ENCODE measurements around the gene GDPD4. TPM values are rescaled to one million over a fixed set of nuclear protein-coding genes. Genes with fewer than 3 reads are reported as not detected.
A peak's percentile ranks its signal among the peaks of the same experiment; 100 is the strongest.

GDPD4 gene
- total RNA-seq, 1 experiment from 2014 or later = not detected

DNA sequence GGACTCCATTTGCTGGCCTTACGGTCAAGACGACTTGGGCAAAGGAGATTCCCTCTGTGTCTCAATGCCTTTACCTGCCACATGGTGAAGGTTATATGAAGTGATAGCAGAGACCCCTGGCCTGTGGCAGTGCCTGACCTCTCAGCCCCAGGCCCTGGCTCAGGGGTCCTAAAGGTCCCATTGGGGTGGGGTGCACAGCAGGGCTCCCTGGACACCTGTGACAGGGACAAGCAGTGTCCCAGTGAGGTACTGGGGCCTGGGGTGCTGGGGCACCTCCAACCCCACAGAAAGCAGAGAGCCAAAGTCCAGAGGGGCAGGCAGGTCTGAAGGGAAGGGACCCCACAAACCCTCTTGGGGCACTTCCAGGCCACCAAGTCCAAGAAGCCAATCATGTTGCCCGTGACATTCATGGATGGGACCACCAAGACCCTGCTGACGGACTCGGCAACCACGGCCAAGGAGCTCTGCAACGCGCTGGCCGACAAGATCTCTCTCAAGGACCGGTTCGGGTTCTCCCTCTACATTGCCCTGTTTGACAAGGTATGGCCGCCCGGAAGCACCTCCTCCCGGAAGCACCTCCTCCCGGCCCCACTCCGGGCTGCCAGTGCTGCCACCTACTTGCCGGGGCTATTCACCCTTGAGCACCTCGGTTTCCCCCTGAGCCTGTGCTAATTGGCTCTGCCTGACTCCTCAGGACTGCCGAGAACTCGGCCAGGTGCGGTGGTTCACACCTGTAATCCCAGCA lies 111.0 kb downstream of the GDPD4 start:
- Histone ChIP-seq H3K27me3 (replicated peaks; ENCODE audit: insufficient read depth, low read depth, low read length, poor library complexity) (no peaks in the 10 kb centered on the region), H3K36me3 (ENCODE audit: insufficient read depth, low read length, poor library complexity, severe bottlenecking) (no peaks in the 10 kb centered on the region), H3K27ac (ENCODE audit: low read depth, low read length, poor library complexity, severe bottlenecking) (no peak overlapping the region), H3K9me3 (ENCODE audit: low read depth, low read length, poor library complexity, severe bottlenecking) (no peaks in the 10 kb centered on the region), H3K4me1 (ENCODE audit: insufficient read depth, low read length, poor library complexity, severe bottlenecking) (no peaks in the 10 kb centered on the region), H3K4me3 (ENCODE audit: low read depth, low read length, poor library complexity, severe bottlenecking) (no peak overlapping the region)
- TF ChIP-seq CTCF (conservative IDR thresholded peaks at IDR 0.05; ENCODE audit: low read depth, low read length) = no peak
- BruUV-seq (replicated peaks) = no TSS peak
- intact Hi-C loops (cut with micrococcal nuclease; ENCODE audit: unreplicated experiment) = no loop called here
- no peak for DNase-seq (ENCODE audit: low spot score)
- ChIA-PET CTCF (no interaction called here), POLR2A (ENCODE audit: low non-redundant PET) (no interaction called here)

- no peaks in the 10 kb centered on the region for H3K9me3 ChIP-seq (ENCODE audit: low read depth, low read length, poor library complexity, severe bottlenecking)
- no peaks in the 10 kb centered on the region for H3K4me1 ChIP-seq (ENCODE audit: insufficient read depth, low read length, poor library complexity, severe bottlenecking)
- no peaks in the 10 kb centered on the region for H3K27me3 ChIP-seq (replicated peaks; ENCODE audit: insufficient read depth, low read depth, low read length, poor library complexity)
- POLR2A ChIA-PET (ENCODE audit: low non-redundant PET) = no interaction called here
- no peaks in the 10 kb centered on the region for H3K36me3 ChIP-seq (ENCODE audit: insufficient read depth, low read length, poor library complexity, severe bottlenecking)
- BruUV-seq (replicated peaks) = no TSS peak
- no peak overlapping the region for H3K4me3 ChIP-seq (ENCODE audit: low read depth, low read length, poor library complexity, severe bottlenecking)
- no peak overlapping the region for H3K27ac ChIP-seq (ENCODE audit: low read depth, low read length, poor library complexity, severe bottlenecking)
- intact Hi-C loops (cut with micrococcal nuclease; ENCODE audit: unreplicated experiment) = loop anchor here (2.0 kb wide), 1 partner anchor 143 kb away; no protein-coding TSS in a partner anchor
- CTCF ChIA-PET = interaction anchor here (0.7 kb wide), 1 partner anchor 62 kb away, joined by 3 read pairs; the partner anchor contains the start of gene MYO7A
- no peak for DNase-seq (ENCODE audit: low spot score)
- no peak for TF ChIP-seq EZH2 (IDR thresholded peaks at IDR 0.05; ENCODE audit: borderline replicate concordance, low read depth, low read length, poor library complexity, severe bottlenecking)
- TF ChIP-seq CTCF (conservative IDR thresholded peaks at IDR 0.05; ENCODE audit: low read depth, low read length) = no peak
These were observed 111.8 kb downstream of the GDPD4 start for GRCh38 chr11:77189588-77190210.

DNA sequence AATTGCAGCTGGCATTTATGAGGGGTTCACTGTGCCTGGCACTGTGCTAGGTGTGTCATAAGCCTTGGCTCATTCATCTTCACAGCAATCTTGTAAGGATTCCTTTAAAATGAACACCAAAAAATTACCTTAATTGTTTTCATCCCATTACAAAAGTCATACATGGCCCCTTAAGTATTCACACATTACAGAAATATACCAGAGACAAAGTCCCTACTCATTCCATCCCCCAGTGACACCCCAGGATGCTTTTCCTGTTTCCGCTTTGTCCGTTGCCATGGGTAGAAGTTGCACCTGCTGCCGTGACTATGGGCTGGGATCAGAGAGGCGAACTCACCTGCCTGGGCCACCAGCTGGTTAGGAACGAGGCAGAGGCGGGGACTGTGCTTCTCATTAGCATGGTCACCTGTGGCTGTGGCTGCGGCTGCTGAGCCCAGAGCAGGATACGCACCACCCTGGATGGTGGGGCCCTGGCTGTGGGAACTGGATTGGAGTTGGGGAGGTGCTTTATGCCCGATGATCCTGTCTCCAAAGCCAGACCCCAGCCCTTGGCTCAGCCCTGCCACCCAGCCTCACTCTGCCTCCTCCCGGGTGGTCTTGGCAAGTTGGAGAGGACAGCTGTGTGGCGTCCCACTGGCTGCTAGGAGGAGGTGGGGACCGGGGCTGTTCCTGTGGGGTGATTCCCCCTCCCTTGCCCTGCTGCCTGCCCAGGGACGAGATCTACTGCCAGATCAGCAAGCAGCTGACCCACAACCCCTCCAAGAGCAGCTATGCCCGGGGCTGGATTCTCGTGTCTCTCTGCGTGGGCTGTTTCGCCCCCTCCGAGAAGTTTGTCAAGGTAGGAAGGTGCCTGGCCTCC lies 112.6 kb downstream of the GDPD4 start:
- Histone ChIP-seq H3K9me3 (ENCODE audit: low read depth, low read length, poor library complexity, severe bottlenecking) (no peaks in the 10 kb centered on the region), H3K27ac (ENCODE audit: low read depth, low read length, poor library complexity, severe bottlenecking) (no peak overlapping the region), H3K27me3 (replicated peaks; ENCODE audit: insufficient read depth, low read depth, low read length, poor library complexity) (no peaks in the 10 kb centered on the region), H3K36me3 (ENCODE audit: insufficient read depth, low read length, poor library complexity, severe bottlenecking) (no peaks in the 10 kb centered on the region), H3K4me1 (ENCODE audit: insufficient read depth, low read length, poor library complexity, severe bottlenecking) (no peaks in the 10 kb centered on the region), H3K4me3 (ENCODE audit: low read depth, low read length, poor library complexity, severe bottlenecking) (no peak overlapping the region)
- CTCF ChIA-PET = interaction anchor here (1.4 to 1.6 kb wide), 2 partner anchors 18 to 62 kb away, joined by 3 to 5 read pairs; no protein-coding TSS in a partner anchor
- POLR2A ChIA-PET (ENCODE audit: low non-redundant PET) = no interaction called here
- intact Hi-C loops (cut with micrococcal nuclease; ENCODE audit: unreplicated experiment) = loop anchor here (2.0 kb wide), 1 partner anchor 142 kb away; no protein-coding TSS in a partner anchor
- DNase-seq (ENCODE audit: low spot score) = no peak
- no TSS peak for BruUV-seq (replicated peaks)
- TF ChIP-seq EZH2 (IDR thresholded peaks at IDR 0.05; ENCODE audit: borderline replicate concordance, low read depth, low read length, poor library complexity, severe bottlenecking) (no peak), CTCF (conservative IDR thresholded peaks at IDR 0.05; ENCODE audit: low read depth, low read length) (peak; percentile 0; the same call in 1 of the 2 replicates)
